CD4-positive, alpha-beta T cell treated with Interleukin-4 for 4 hours (primary cell): ENCODE measurements around the gene KLHL28.
"Not testable (repeated sequence)": the region's sequence is repeated elsewhere in the genome, so short reads cannot be mapped to it uniquely, and the experiment has no call there.

Experiments
- DNase-seq: peaks from one replicate; pipeline ENCODE4 v3.0.0-alpha.2; 2020

The KLHL28 gene

DNA sequence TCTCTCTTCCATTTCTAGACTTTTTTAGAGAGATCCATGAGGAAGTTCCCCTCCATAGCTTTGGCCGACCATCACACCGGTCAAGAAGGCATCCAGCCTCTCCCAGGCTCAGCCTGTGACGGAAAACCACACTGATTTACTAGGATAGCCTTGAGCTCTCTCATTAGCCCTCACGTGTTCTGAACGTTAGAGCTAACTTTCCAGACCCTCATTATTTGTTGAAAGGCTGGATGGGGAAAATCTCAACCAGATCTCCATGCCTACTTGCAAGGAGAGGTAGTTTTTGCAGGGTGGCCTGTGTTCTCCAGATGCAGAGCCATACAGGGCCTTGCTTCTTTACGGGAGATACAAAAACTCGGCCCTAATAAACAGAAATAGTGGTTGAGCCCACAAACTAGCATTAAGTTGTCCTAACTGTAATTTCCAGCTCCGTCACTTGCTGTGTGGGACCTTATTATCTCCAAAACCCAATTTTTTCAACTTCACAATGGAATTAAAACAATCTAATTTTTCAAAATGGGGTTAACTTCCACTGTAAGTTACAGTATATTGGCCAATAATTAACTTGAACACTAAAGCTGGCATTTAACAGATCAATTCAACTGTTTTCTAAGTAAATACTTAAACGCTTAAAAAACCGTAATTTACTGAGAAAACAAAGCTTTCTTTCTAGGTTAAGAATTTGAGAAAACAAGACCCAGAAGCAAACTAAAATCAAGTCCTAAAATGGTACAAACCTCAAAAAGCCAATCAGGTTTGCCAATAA is 65.3 kb downstream of the KLHL28 start:
- no peak for DNase-seq

DNA sequence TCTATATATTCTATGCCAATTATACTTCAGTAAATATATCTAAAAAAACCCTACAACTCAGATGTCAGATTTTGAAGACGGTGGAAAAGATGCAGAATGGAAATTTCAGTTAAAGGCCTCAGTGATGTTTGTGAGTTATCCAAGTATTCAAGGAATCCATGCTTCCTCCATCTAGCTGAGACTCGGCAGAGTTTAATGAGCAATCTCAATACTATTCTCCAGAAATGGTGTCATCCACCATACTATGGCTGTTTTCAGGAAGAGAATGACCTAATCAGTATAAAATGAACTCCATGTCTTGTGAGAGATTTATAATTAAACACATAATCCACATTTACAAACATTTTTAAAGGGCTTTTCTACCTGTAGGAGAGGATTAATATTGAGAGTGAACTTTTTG is 66.0 kb downstream of the KLHL28 start:
- no peak for DNase-seq

DNA sequence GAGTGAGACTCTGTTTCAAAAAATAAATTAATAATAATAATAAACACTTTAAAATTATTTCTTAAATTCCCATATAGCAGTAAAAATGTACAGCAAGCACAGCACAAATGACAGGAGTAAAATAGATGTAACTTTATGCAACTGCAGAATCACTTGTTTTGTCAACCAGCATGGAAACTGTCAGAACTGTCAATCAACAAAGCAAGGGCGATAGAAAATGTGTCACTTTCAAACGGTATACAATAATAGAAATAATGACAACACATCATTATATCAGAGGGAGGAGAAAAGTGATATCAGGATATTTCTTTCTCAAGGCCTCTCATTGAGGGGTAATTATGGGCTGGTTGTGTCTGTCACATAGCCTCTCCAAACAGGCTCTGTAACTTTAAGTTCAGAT is 68.2 kb downstream of the KLHL28 start:
- no peak for DNase-seq

DNA sequence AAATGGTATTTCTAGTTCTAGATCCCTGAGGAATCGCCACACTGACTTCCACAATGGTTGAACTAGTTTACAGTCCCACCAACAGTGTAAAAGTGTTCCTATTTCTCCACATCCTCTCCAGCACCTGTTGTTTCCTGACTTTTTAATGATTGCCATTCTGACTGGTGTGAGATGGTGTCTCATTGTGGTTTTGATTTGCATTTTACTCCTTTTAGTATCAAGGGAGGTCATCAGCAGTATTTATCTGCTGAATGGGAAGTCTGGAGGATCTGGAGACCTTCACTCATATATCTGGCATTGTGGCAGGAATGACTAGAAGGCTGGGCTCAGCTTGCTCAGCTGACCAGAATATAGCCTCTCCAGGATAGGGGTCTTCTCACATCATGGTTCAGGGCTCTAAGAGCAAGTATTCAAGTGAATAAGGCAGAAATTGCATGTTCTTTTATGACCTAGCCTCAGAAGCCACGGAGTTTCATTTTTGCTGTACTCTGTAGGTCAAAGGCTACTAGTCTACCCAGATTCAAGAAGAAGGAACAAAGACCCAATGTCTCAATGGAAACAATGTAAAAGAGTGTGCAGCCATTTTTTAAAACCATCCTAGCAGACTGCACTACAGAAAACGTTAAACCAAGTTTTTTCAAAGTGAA is 69.9 kb downstream of the KLHL28 start:
- DNase-seq: not testable (repeated sequence)

DNA sequence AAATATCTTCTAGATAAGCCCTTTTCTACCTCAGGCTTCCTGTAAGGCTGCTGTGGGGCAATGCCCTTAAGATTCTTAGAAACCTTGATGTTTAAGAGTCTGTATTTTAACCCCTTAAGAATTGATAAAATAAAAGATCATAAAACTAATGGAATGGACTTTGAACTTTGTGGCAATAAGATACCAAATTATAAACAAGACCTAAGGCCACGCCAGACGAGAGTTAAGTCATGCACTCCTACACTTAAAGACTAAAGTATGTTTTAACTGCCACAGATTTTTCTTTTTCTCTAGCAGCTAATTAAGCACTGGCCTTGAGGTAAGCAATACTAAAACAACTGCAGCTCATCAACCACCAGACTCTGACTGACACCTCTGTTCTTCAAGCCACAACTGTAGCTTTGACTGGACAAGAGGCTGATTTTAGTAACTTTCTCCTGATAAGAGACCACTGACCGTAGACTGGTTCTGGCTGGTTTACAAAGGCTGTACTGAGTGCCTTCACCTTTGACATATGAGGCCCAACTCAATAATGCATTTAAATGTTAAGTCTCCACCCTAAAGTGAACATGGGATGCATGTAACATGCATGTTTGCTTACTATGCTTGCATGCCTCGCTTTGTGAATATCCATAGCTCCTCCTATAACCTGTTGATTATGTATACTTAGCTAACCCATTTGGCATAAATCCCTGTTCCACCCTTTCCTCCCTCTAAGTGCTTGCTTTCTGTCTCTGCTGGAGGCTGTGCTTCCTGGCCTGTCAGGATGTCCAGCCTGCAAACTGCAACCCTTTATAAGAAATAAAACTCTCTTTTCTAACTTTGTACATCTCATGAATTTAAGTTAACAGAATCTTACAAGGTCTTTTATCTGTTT is 71.9 kb downstream of the KLHL28 start:
- no peak for DNase-seq

DNA sequence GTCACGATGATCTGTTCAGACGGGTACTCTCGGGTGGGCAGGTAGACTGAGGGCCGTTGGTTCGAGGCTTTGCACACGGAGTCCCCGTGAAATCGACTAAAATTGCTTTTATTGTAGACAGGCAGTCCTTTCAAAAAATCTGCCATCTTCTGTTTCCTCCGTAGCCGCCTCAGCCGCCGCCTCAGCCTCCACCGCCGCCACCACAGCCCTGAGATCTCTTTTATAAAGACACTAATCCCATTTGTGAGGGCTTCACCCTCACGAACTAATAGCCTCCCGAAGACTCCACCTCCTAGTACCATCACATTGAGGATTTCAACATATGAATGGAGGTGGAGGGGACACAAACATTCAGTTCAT is 74.2 kb downstream of the KLHL28 start:
- no peak for DNase-seq

DNA sequence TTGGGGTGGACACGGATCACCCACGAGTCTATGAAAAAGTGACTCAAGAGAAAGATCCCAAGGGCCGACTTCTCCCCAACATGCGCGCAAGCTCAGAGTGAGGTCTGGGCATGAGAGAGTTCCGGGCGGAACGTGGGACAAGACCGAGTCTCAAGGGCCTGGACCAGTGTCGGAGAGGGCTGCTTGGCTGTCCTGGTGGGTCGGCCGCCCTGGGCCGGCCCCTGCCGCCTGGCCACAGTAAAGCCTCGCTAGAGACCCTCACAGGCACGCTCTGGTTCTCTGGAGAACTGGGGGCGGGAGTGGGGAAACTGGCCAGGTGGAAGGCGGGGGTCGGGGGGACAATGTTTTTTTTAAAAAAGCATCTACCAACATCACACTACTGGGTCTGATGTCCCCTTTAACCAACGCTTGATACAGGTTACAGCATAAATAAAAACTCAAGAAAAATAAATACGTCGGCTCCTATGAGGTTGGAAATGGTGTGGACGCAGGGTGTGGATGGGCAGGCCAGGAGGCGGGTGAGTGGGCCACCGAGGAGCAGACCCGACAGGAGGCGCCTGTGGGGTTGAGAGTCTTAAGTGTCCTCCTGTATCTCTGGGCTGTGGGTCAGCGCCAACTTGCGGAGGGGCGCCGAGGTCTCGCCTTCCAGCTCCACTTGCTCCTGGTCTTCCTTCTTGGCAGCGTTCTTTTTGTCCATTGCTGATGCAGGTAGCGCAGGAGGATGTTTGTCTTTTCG is 74.7 kb downstream of the KLHL28 start:
- no peak for DNase-seq

DNA sequence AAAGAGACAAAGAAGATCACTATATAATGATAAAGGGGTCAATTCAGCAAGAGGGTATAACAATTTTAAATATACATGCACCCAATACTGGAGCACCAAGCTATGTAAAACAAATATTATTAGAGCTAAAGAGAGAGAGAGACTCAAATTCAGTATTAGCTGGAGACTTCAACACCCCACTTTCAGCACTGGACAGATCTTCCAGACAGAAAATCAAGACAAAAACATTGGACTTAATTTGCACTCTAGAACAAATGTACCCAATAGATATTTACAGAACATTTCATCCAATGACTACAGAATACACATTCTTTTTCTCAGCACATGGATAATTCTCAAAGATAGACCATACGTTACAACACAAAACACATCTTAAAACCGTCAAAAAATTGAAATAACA is 81.0 kb downstream of the KLHL28 start:
- DNase-seq: no peak
